Breast epithelium (tissue), 3 donors: Measurements from ENCODE around the gene PTPN22.
"Not testable (repeated sequence)": the region's sequence is repeated elsewhere in the genome, so short reads cannot be mapped to it uniquely, and the experiment has no call there.

Experiments
- POLR2AphosphoS5 ChIP-seq, 3 donors: sonication (generic); formaldehyde crosslinking; IDR thresholded peaks; one replicate each; pipeline ENCODE4 v1.6.1; 2017; ENCODE audit warnings: antibody characterized with exemption in 3 of 3
- TF ChIP-seq, protein P1 (sequence below), 3 donors: fragments of 450-650 bp; IDR thresholded peaks; one replicate each; pipeline ENCODE4 v1.5.1; 2016 to 2017; ENCODE audit warnings: antibody characterized with exemption in 3 of 3, mild to moderate bottlenecking in 3 of 3, moderate library complexity in 3 of 3

DNA sequence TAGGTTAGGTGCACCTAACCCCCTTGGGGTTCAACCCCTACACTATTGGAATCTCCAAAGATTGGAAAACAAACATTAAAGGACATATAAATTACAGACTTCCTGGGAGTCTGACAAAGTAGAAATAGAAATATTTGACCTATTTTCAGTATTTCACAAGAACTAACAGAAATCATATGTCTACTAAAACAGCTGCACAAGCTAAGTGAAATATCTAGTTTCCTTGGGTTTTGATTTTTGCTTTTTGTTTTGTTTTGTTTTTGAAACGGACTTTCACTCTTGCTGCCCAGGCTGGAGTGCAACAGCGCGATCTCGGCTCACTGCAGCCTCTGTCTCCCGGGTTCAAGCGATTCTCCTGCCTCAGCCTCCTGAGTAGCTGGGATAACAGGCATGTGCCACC, 18.8 kb downstream of the PTPN22 start:
- TF ChIP-seq, protein P1, sequence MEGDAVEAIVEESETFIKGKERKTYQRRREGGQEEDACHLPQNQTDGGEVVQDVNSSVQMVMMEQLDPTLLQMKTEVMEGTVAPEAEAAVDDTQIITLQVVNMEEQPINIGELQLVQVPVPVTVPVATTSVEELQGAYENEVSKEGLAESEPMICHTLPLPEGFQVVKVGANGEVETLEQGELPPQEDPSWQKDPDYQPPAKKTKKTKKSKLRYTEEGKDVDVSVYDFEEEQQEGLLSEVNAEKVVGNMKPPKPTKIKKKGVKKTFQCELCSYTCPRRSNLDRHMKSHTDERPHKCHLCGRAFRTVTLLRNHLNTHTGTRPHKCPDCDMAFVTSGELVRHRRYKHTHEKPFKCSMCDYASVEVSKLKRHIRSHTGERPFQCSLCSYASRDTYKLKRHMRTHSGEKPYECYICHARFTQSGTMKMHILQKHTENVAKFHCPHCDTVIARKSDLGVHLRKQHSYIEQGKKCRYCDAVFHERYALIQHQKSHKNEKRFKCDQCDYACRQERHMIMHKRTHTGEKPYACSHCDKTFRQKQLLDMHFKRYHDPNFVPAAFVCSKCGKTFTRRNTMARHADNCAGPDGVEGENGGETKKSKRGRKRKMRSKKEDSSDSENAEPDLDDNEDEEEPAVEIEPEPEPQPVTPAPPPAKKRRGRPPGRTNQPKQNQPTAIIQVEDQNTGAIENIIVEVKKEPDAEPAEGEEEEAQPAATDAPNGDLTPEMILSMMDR (IDR thresholded peaks at IDR 0.05) = not testable (repeated sequence)
- not testable (repeated sequence) for TF ChIP-seq POLR2AphosphoS5 (IDR thresholded peaks at IDR 0.05)
